NOMO-1 treated with dmso at 0.1 percent for 144 hours (cell line): Measurements from ENCODE around the gene GALNT3.
A peak's percentile ranks its signal among the peaks of the same experiment; 100 is the strongest.

Source experiments
- DNase-seq: peaks from one replicate; lab custom pipeline; 2025; ENCODE audit not compliant: unreplicated experiment; lab: John Stamatoyannopoulos, UW

The GALNT3 gene

DNA sequence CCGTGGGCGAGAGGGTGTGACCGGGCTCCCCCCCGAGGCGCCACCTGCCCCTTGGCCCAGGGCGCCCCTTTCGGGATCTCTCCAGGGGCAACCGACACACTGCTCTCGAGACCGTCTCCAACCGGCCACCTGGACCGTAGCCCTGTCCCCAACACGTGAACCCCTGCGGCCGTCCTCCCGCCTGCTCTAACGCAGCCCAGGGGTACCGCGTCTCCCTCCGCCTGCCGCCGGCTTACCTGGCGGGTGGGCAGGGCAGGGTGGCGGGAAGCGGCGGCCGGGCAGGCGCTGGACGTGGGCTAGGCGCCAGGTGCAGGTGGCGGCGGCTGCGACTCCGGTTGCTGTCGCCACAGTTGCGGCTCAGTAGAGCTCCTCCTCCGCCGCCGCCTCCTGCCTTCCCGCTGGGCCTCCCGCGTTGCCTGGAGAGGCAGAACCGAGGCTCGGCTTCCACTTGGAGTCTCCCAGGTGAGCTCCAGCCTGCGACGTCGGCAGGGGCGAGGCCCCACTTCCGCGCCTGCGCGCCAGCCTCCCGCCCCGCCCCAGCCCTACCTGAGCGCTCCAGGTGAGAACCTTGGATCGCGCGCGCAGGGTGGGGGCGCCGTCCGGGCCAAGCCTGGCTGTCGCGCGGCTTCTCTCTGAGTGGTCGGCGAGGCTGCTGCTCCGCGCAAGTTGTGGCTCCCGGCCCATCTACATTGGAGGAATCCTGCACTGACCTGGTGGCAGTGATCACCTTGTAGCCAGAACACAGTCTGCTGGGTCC lies at the start of gene GALNT3:
TSS of gene GALNT3 (minus strand) at position 469 of the 757 bp plus-strand sequence. CDS start 23,547 bp downstream, outside the sequence.
- no peak for DNase-seq

DNA sequence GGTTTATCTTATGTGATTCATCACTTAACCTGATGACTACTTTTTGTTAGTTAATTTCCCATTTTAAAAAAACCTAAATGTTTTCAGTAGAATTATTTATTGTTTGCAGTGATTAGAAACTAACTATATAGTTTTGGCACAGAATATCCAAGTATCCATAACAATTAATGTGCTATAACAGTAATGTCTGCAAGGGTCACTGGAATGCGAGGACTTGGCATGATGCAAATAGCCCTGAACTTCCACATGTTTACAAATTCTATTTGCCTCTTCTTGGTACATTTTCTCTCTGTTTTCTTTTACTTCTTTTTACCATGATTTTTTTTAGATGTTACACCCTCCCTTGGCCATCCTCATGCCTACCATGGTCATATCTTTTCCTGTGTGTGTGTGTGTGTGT lies 49.3 kb upstream of the GALNT3 start:
- DNase-seq, result peak; percentile 98

- no peak for DNase-seq
Measured at GRCh38 chr2:165840333-165840958, 46.4 kb upstream of the GALNT3 start.

DNA sequence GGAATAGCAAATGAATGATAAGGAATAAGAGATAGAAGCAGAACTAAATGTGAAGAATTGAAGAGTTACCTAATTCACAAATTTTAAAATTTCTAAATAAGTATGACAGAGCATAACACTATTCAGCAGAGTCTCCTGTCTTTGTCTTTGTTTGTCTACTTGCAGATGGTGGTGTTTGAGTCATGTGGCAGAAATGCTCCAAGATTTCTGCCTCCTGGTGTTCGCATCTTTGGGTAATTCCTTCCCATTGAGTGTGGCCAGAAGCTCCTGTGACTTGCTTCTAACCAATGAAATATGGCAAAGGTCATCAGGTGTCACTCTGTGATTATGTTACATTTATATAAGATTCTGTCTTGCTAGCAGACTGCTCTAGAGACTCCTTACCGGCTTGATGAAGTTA lies 45.6 kb upstream of the GALNT3 start:
- no peak for DNase-seq

DNA sequence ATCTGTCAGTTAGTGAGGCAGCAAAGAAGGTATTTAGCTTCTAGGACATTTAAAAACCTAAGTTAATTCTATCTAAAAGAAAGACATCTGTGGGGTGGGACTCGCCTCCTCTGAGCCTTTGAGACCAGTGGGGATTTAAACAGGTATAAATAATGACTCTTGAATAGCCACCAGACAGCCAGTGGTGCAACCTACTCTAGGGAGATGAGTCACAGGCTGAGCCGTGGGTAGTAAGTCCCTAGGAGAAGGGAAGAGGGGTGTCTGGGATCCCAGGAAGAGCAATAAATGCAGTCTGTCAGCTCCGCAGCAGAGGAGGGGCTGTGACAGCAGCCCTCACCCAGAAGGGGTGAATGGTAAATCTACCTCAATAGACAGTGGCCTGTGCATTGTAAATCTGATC lies 43.1 kb upstream of the GALNT3 start:
- DNase-seq, result no peak

DNA sequence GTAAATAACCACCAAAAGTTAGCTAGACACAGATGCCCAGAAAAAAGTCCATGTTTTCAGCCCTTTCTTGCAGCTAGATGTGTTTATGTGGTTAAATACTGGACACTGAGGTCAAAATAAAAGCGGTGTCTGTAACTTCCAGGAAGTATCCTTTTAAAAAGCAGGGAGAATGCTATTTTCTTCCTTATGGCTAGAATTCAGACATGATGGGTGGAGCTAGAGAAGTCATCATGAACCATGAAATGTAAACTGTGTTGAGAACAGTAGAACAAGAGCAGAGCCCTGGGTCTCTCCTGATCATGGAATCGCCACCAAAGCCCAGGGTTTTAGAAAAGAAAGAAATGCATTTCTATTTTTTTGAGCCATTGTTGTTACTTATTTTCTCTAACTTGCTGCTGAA lies 41.3 kb upstream of the GALNT3 start:
- DNase-seq, result no peak

GRCh38 chr2:165833156-165833555 lies 39.1 kb upstream of the GALNT3 start:
- no peak for DNase-seq

- DNase-seq, result peak; percentile 54
Measured at GRCh38 chr2:165827921-165828276, 33.9 kb upstream of the GALNT3 start.

DNA sequence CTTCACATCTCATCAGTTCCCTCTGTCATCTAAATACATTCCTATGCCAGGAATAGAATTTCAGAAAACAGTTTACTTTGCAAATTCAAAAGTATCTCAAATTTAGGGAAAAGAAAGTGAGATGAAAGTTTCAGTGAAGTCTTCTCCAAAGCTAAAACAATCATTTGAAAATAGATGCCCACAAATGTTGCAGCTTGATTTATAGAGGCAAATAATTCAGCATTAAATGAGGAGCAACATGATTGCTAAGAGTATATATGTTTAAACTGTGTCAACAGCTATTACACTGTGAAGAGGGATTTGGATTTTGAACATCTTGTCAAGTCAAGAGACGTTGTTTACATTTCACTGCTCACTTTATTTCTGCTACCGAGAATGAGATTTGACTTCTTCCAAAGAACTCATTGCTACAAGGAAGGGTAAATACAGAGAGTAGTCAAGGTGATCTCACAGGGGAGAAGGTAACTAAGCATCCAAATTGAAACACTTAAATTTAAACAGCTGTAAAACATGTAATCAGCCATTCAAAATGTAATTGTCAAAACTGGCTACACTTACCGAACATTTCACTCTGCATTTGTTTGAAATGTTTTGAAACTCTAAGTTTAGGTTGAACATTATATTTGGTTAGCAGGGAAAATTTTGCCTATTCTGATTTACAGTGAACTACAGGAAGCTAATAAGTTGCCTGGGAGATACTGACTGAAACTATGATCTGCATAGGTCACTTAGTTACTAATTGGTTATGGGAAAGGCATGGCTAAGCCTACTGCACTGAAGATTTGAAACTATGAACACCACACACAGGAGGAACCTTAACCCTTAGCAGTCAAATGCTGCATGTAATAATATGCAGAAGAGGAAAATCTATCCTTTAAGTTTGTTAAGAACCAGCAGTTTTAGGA lies 33.2 kb upstream of the GALNT3 start:
- DNase-seq, result no peak

DNA sequence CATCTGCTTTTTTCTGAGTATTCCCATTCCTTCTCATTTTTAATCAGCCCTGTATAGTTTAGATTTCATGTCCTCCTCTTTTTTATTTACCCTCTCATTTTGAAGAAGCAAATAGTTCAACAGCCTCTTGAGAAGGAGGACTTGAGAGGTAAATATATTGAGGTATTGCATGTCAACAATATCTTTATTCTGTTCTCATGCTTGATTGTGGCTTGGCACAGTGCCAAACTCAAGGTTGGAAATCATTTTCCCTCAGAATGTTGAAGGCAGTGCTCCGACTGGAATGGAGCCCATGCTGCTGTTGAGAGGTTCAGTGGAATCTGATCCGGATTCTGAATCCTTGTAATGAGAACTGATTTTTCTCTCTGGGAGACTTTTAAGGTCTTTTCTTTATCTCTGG lies 31.0 kb upstream of the GALNT3 start:
- no peak for DNase-seq

- no peak for DNase-seq
Measured at GRCh38 chr2:165820296-165820695, 26.2 kb upstream of the GALNT3 start.

- peak; percentile 14 for DNase-seq
Measured at GRCh38 chr2:165818920-165819319, 24.9 kb upstream of the GALNT3 start.

- peak; percentile 49 for DNase-seq
Measured at GRCh38 chr2:165815299-165816141, 21.5 kb upstream of the GALNT3 start.

DNA sequence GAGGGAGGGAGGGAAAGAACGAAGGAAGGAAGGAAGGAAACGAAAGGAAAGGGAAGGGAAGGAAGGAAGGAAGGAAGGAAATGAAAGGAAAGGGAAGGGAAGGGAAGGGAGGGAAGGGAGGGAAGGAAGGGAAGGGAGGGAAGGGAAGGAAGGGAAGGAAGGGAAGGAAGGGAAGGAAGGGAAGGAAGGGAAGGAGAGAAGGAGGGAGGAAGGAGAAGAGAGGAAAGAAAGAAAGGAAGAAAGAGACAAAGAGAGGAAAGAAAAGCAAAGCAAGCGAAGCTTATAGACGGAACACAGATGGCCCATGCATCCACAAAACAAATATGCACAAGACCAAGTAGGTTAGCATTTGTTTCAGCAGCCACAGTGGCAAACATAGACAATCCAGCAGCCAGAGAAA lies 20.4 kb upstream of the GALNT3 start:
- DNase-seq, result no peak

- DNase-seq, result no peak
Measured at GRCh38 chr2:165811592-165812370, 17.7 kb upstream of the GALNT3 start.

DNA sequence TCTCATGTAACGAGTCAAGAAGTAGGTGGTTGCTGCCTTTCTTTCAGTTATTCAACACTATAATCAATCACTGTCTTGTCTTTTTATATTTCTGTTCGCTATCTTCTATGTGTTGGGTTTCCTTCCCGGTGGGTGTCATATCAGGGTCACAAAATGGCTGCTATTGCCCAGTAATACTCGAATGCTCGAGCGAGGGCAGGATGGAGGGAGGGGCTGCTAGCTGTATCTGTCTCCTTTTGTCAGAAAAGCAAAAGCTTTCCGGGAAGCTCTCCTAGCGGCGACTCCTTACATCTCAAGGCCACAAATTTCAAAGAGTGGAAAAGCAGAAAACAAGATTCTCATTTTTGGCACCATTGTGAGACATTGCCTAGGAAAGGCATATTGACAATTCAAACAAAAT lies 16.4 kb upstream of the GALNT3 start:
- DNase-seq, result no peak

DNA sequence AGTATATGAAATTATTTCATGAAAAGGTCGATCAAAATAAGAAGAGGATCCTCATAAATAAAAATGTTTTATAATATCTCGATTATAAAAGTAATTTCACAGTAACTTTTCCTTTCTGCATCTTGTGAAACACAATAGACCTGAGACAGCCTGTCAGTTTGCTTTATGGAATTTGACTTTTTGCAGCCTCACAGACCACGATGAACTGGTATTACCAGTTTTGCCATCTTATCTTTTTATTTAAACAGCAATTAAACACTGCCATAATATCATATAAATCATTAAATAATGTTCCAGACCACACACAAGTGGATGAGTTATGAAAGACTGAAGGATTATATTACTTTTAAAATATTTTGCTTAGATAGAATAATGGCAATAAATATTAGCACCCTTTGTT lies 10.7 kb upstream of the GALNT3 start:
- no peak for DNase-seq

DNA sequence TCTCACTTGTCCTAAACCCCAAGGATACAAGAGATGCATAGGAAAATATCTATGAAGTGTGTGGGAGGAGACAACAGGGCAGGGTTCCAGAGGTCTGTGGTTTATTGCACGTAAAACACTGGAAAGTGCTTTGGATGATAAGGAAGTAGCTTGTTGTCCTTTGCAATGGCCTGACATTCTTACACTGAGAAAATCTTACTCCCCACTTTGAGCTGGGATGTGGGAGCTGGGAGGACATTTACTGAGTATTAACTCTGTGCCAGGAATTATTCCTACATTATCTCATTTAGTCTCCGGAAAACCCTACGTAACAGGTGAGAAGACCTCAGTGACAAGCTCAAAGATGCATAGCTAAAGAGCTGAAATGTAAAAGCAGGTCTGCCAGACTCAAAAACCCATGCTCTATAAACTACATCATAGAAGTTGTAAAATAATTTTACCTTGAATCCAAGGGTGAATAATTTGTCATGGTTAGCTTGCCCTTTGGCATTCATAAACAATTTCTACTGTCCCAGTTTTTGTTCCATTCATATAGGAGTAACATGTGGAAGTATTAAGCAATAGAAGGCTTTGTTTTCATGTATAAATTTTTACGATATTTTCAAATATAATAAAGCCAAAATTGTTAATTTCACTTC lies 9.2 kb upstream of the GALNT3 start:
- DNase-seq, result no peak

GRCh38 chr2:165801176-165801575 lies 7.1 kb upstream of the GALNT3 start:
- DNase-seq, result no peak
